ENCODE data around the gene HUNK.

Gene HUNK

GRCh38 chr21:31910074-31910470 is 37.3 kb downstream of the HUNK start (continued):
- TF ChIP-seq, protein P1, sequence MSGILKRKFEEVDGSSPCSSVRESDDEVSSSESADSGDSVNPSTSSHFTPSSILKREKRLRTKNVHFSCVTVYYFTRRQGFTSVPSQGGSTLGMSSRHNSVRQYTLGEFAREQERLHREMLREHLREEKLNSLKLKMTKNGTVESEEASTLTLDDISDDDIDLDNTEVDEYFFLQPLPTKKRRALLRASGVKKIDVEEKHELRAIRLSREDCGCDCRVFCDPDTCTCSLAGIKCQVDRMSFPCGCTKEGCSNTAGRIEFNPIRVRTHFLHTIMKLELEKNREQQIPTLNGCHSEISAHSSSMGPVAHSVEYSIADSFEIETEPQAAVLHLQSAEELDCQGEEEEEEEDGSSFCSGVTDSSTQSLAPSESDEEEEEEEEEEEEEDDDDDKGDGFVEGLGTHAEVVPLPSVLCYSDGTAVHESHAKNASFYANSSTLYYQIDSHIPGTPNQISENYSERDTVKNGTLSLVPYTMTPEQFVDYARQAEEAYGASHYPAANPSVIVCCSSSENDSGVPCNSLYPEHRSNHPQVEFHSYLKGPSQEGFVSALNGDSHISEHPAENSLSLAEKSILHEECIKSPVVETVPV (CRISPR knock-in tag; IDR thresholded peaks at IDR 0.05), result no peak
- TF ChIP-seq ISL1 (CRISPR knock-in tag; IDR thresholded peaks at IDR 0.05), result no peak

GRCh38 chr21:31911138-31911907 is 38.5 kb downstream of the HUNK start:
- TF ChIP-seq, protein P2, sequence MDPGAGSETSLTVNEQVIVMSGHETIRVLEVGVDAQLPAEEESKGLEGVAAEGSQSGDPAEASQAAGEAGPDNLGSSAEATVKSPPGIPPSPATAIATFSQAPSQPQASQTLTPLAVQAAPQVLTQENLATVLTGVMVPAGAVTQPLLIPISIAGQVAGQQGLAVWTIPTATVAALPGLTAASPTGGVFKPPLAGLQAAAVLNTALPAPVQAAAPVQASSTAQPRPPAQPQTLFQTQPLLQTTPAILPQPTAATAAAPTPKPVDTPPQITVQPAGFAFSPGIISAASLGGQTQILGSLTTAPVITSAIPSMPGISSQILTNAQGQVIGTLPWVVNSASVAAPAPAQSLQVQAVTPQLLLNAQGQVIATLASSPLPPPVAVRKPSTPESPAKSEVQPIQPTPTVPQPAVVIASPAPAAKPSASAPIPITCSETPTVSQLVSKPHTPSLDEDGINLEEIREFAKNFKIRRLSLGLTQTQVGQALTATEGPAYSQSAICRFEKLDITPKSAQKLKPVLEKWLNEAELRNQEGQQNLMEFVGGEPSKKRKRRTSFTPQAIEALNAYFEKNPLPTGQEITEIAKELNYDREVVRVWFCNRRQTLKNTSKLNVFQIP (CRISPR knock-in tag; IDR thresholded peaks at IDR 0.05; ENCODE audit: borderline replicate concordance, low read depth), result no peak
- TF ChIP-seq TSHZ2 (CRISPR knock-in tag; IDR thresholded peaks at IDR 0.05), result no peak
- TF ChIP-seq PPARA (CRISPR knock-in tag; IDR thresholded peaks at IDR 0.05; ENCODE audit: borderline replicate concordance), result no peak
- TF ChIP-seq PATZ1 (CRISPR knock-in tag; IDR thresholded peaks at IDR 0.05; ENCODE audit: borderline replicate concordance), result no peak
- no peak for TF ChIP-seq ZNF8 (CRISPR knock-in tag; IDR thresholded peaks at IDR 0.05)
- ATAC-seq, result no peak

DNA sequence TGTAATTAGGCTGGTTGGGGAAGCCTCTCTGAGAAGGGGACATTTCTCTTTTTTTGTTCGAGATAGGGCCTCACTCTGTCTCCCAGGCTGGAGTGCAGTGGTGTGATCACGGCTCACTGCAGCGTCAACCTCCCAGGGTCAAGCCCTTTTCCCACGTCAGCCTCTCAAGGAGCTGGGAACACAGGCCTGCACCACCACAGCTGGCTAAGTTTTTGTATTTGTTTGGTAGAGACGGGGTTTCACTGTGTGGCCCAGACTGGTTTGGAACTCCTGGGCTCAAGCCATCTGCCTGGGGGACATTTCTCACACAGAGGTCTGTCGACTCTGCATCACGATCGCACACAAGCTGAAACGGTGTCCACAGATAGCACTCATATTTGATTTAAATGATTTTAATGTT is 39.7 kb downstream of the HUNK start:
- no peak for ATAC-seq
- TF ChIP-seq PPARA (CRISPR knock-in tag; IDR thresholded peaks at IDR 0.05; ENCODE audit: borderline replicate concordance), result no peak
- no peak for TF ChIP-seq ZNF70 (CRISPR knock-in tag; IDR thresholded peaks at IDR 0.05)
- no peak for TF ChIP-seq CREB5 (CRISPR knock-in tag; IDR thresholded peaks at IDR 0.05; ENCODE audit: low read depth)

DNA sequence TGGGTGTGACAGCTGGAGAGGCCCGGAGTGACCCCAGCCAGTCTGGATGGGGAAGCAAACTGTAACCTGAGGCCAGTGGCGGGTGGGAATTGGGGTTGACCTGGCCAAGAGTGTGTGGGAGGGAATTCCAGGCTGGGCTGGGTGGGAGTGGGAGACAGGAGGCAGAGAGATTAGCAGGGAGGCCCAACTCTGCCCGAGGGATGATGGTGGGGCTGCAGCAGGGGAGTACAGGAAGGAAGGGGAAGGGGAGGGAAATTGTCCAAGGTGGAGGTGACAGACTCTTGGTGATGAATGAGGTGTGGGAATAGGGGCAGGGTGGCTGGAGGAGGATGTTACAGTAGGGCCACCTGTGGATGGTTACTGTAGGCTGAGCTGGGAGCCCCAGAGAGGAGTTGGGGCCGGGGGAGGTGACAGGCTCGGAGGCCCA is 40.4 kb downstream of the HUNK start:
- no peak for TF ChIP-seq ESRRG (CRISPR knock-in tag; IDR thresholded peaks at IDR 0.05)
- no peak for TF ChIP-seq ARNTL (CRISPR knock-in tag; IDR thresholded peaks at IDR 0.05; ENCODE audit: borderline replicate concordance, low read depth)
- no peak for TF ChIP-seq ZNF8 (CRISPR knock-in tag; IDR thresholded peaks at IDR 0.05)
- no peak for TF ChIP-seq TCF4 (CRISPR knock-in tag; IDR thresholded peaks at IDR 0.05; ENCODE audit: borderline replicate concordance)
- TF ChIP-seq OSR1 (CRISPR knock-in tag; IDR thresholded peaks at IDR 0.05), result no peak
- TF ChIP-seq TOX (CRISPR knock-in tag; IDR thresholded peaks at IDR 0.05; ENCODE audit: borderline replicate concordance), result no peak
- TF ChIP-seq PPARA (CRISPR knock-in tag; IDR thresholded peaks at IDR 0.05; ENCODE audit: borderline replicate concordance), result no peak
- TF ChIP-seq, protein P1 (CRISPR knock-in tag; IDR thresholded peaks at IDR 0.05), result no peak
- TF ChIP-seq CSDC2 (CRISPR knock-in tag; IDR thresholded peaks at IDR 0.05), result no peak
- TF ChIP-seq, protein P2 (CRISPR knock-in tag; IDR thresholded peaks at IDR 0.05; ENCODE audit: borderline replicate concordance, low read depth), result no peak
- no peak for TF ChIP-seq CREB5 (CRISPR knock-in tag; IDR thresholded peaks at IDR 0.05; ENCODE audit: low read depth)
- TF ChIP-seq BACH2 (CRISPR knock-in tag; IDR thresholded peaks at IDR 0.05; ENCODE audit: borderline replicate concordance), result no peak
- no peak for TF ChIP-seq ZFP30 (CRISPR knock-in tag; IDR thresholded peaks at IDR 0.05)

More for the DNA sequence above, 40.4 kb downstream of the HUNK start:
- ATAC-seq, result no peak

Measured in SK-N-SH treated with all-trans-retinoic acid at 6 μM for 48 hours (cell line).